Left ventricle myocardium inferior (tissue), 1 donor: ENCODE results near the gene STXBP6. TPM values are rescaled to one million over a fixed set of nuclear protein-coding genes. Genes with fewer than 3 reads are reported as not detected.

ENCODE experiments used
- DNase-seq: peaks from one replicate; pipeline ENCODE4 v3.0.0-alpha.2; 2020
- H3K27ac ChIP-seq: fragments of 200-600 bp; replicated peaks from 2 replicates; pipeline ENCODE4 v1.8.0; 2021
- H3K27me3 ChIP-seq: fragments of 200-600 bp; 2 replicates; pipeline ENCODE4 v1.8.0; 2021; ENCODE audit warnings: low read depth
- H3K36me3 ChIP-seq: fragments of 200-600 bp; 2 replicates; pipeline ENCODE4 v1.8.0; 2021
- H3K4me1 ChIP-seq: fragments of 200-600 bp; 2 replicates; pipeline ENCODE4 v1.8.0; 2021
- H3K4me3 ChIP-seq: fragments of 200-600 bp; 2 replicates; pipeline ENCODE4 v1.8.0; 2021; ENCODE audit warnings: mild to moderate bottlenecking, moderate library complexity
- H3K9me3 ChIP-seq: fragments of 200-600 bp; replicated peaks from 2 replicates; pipeline ENCODE4 v1.8.0; 2021
- intact Hi-C: fragments of 100-400 bp; cut with micrococcal nuclease; formaldehyde crosslinking; loops from one replicate; pipeline ENCODE4 v1.11.0; 2022
- total RNA-seq: library from RNA; stranded (reverse); fragmentation: NEBNext Ultra II Directional; extraction: Animal tissue kit (Norgen Biotek cat#: 25700); gene quantifications from one replicate; pipeline ENCODE4 v1.2.1, GENCODE V29; 2021
- TF ChIP-seq, protein P1 (sequence below): fragments of 200-600 bp; IDR thresholded peaks from 2 replicates; pipeline ENCODE4 v1.8.0; 2021; ENCODE audit warnings: antibody characterized with exemption, mild to moderate bottlenecking, borderline replicate concordance
- donor health status: DM: no; HTN: yes; CAD: no; lungs with severe emphysema.

The STXBP6 gene
- total RNA-seq, 1 donor from 2014 or later = 21.7 TPM

DNA sequence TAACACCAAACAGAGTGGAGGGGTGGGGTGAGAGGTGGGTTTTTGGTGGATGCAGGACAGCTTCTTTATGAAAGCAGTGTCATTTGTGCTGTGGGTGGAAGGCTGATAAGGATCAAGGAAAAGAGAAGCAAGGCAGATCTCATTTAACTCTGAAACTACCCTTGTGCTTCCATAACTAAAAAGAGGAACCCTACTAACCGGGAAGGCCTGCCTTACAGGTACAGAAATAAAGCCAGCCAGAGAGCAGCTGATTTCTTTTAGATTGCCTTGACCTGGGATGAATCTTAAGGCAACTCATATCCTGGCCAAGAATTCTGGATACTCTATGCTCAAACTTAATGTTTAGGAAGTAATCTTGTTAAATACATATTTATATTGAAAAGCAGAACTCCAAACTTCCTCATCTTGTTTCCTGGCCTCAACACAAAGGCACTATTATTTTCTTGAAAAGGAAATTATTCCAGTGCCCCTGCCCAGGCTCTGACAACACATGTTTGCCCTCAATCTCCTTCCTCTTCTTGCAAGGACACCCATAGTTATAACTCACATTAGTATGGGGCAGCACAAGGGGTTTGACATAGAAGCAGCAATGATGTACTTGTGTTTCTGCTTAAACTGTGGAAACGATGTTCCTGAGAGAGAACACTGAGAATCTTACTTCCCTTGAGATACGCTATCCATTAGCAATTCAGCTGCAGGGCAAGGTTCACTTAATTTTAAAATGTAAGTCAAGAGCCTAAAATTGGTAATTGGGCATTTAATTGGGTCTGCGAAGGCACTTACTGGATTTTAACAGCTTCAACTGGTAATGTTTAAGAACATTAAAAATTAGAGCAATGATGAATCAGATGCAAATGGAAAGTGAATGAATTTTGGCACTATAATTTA is 173.7 kb downstream of the STXBP6 start:
- Histone ChIP-seq H3K4me3 (no peak overlapping the region), H3K9me3 (no peaks in the 10 kb centered on the region), H3K36me3 (no peaks in the 10 kb centered on the region), H3K4me1 (peaks cover 100% of the 10 kb centered on the region), H3K27me3 (no peaks in the 10 kb centered on the region), H3K27ac (peak overlapping the region; percentile 84)
- intact Hi-C loops = no loop called here
- DNase-seq = no peak
- TF ChIP-seq, protein P1, sequence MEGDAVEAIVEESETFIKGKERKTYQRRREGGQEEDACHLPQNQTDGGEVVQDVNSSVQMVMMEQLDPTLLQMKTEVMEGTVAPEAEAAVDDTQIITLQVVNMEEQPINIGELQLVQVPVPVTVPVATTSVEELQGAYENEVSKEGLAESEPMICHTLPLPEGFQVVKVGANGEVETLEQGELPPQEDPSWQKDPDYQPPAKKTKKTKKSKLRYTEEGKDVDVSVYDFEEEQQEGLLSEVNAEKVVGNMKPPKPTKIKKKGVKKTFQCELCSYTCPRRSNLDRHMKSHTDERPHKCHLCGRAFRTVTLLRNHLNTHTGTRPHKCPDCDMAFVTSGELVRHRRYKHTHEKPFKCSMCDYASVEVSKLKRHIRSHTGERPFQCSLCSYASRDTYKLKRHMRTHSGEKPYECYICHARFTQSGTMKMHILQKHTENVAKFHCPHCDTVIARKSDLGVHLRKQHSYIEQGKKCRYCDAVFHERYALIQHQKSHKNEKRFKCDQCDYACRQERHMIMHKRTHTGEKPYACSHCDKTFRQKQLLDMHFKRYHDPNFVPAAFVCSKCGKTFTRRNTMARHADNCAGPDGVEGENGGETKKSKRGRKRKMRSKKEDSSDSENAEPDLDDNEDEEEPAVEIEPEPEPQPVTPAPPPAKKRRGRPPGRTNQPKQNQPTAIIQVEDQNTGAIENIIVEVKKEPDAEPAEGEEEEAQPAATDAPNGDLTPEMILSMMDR = no peak

DNA sequence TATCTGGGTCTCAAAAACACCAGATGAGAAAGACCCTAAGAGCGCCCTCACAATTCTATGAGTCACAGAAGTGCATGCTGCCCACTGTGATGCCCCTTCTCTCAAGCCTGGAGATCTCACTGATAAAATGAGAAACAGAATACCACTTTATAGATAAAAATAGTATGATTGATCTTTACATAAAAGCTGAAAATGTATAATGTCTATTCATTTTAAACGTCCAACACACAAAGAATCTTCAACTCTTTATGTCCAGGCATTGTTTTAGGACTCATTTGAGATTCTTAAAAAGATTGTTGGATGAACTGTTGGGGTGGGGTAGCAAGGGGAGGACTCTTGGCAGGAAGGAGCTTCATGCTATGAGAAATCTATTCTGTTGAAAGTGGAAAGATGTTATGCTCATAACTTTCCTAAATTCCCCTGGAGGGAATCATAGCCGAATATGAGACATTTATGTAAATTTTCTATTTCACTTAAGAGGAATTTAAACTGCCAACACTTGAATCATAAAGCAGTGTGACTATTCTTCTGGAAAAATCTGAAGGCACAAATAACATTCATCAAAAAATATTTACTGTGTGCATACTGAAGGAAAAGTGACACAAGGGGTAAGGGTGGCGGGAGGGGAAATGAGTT is 174.6 kb downstream of the STXBP6 start:
- no peak for DNase-seq
- intact Hi-C loops = no loop called here
- H3K9me3 ChIP-seq = no peaks in the 10 kb centered on the region
- no peaks in the 10 kb centered on the region for H3K36me3 ChIP-seq
- peak overlapping the region; percentile 84 for H3K27ac ChIP-seq
- TF ChIP-seq, protein P1 = no peak
- H3K4me1 ChIP-seq = peaks cover 97% of the 10 kb centered on the region
- H3K27me3 ChIP-seq = no peaks in the 10 kb centered on the region
- H3K4me3 ChIP-seq = no peak overlapping the region

DNA sequence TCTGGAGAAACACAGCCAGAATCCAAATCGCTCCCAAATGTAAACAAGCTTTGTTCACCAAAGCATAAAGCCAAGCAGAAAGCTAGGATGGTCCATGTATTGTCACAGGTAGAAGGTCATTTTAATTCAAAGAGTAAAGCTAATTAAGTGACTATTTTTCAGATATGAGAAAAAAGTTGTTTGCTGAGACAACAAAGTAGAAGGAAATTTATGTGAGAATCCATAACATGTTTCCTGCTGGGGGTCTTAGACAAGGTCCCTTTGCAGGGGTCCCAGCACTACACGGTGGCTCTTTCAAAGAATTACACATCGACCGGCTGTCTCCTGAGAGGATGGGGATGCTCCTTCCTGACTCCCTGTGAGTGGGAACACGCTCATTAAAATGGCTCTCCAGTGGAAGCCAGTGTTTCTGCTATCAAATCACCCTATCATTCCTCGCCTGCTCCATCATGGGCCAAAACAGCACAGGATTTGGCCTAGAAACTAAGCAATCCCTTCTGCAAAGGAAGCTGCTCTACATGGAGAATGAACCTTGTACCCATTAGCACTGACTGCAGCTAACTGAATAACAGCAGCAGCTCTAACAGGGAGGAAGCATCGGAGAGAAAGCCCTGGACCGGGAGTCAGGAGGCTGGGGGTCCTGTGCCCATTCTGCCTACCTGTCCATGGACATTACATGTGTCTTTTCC is 175.3 kb downstream of the STXBP6 start:
- TF ChIP-seq, protein P1 = no peak
- no peak overlapping the region for H3K4me3 ChIP-seq
- intact Hi-C loops = no loop called here
- no peaks in the 10 kb centered on the region for H3K36me3 ChIP-seq
- H3K27ac ChIP-seq = peak overlapping the region; percentile 84
- H3K27me3 ChIP-seq = no peaks in the 10 kb centered on the region
- H3K9me3 ChIP-seq = no peaks in the 10 kb centered on the region
- no peak for DNase-seq
- peaks cover 91% of the 10 kb centered on the region for H3K4me1 ChIP-seq

DNA sequence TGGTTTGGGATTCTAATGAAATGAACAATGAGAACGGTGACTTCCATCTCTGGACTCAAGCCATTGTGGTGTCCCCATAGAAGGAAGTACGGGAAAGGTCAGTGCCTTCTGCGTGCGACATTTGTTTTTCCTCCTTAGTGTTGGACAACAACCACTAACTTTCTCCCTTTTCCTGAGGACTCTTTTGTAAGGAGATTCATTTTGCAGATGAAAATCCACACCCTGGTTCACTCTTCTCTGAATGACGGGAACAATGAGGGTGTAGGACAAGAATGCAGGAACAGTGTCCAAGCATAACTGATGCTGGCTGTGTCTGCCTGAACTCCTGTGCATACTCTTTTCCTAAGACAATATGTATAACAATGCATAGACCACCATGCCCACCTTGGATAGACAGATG is 176.4 kb downstream of the STXBP6 start:
- Histone ChIP-seq H3K4me1 (peaks cover 86% of the 10 kb centered on the region), H3K27me3 (no peaks in the 10 kb centered on the region), H3K36me3 (no peaks in the 10 kb centered on the region), H3K4me3 (no peak overlapping the region), H3K9me3 (no peaks in the 10 kb centered on the region), H3K27ac (peak overlapping the region; percentile 84)
- intact Hi-C loops = no loop called here
- DNase-seq = no peak
- TF ChIP-seq, protein P1 = no peak

DNA sequence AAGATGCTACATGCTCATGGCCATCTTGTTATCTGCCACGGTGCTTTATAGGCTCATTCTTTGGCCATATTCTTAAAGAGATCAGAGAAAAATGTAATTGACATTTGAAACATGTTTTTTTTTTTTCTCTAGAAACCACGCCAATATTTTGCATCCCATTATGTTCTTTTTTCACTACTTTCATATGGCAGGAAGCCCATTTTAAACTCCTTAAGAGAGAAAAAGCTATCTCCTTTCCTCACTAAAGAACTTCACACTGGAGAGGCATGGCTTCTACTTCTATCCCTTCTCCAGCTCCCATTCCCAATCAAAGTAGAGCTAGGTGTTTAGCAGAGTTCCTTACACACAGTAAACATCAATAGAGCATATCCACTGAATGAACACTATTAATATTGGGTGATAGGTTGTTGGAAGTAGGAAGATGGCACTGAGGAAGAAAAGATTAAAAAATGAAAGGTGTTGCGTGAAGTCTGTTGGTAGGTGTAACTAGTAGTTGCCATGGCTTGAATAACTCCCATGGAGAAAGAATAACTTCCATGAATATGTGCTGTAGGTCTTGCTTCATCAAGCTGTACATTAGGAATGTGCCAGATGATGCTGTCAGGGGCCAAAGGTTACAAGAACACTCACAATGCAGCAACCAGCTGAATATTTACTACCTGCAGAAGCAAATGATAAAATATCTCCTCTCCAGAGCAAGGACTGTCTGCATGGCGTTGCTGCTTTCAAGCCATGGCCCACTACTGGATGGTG is 178.8 kb downstream of the STXBP6 start:
- intact Hi-C loops = no loop called here
- H3K27ac ChIP-seq = no peak overlapping the region

More for the DNA sequence above, 178.8 kb downstream of the STXBP6 start:
- H3K4me1 ChIP-seq = peaks cover 70% of the 10 kb centered on the region
- TF ChIP-seq, protein P1 = no peak
- no peak for DNase-seq
- H3K4me3 ChIP-seq = no peak overlapping the region
- H3K27me3 ChIP-seq = no peaks in the 10 kb centered on the region
- H3K36me3 ChIP-seq = no peaks in the 10 kb centered on the region
- H3K9me3 ChIP-seq = no peaks in the 10 kb centered on the region
